ENCODE results near the gene CCN2.
"Not testable (repeated sequence)": the region's sequence is repeated elsewhere in the genome, so short reads cannot be mapped to it uniquely, and the experiment has no call there.

The CCN2 gene

GRCh38 chr6:131937703-131938631 is 13.2 kb downstream of the CCN2 start:
- peak; percentile 51 for DNase-seq

GRCh38 chr6:131937226-131937625 is 13.9 kb downstream of the CCN2 start:
- peak; percentile 49 for DNase-seq

- no peak for DNase-seq
Observed at GRCh38 chr6:131936156-131936555, 15.0 kb downstream of the CCN2 start.

GRCh38 chr6:131931063-131931750 is 20.0 kb downstream of the CCN2 start:
- no peak for DNase-seq

GRCh38 chr6:131929976-131930375 is 21.2 kb downstream of the CCN2 start:
- no peak for DNase-seq

GRCh38 chr6:131929264-131929663 is 21.9 kb downstream of the CCN2 start:
- DNase-seq, result no peak

GRCh38 chr6:131924881-131925474 is 26.2 kb downstream of the CCN2 start:
- peak; percentile 15 for DNase-seq

GRCh38 chr6:131923356-131923755 is 27.8 kb downstream of the CCN2 start:
- peak; percentile 52 for DNase-seq

GRCh38 chr6:131920656-131921055 is 30.5 kb downstream of the CCN2 start:
- DNase-seq, result no peak

- no peak for DNase-seq
Observed at GRCh38 chr6:131918650-131919355, 32.4 kb downstream of the CCN2 start.

GRCh38 chr6:131917763-131918649 is 33.2 kb downstream of the CCN2 start:
- DNase-seq, result no peak

GRCh38 chr6:131917318-131917717 is 33.9 kb downstream of the CCN2 start:
- DNase-seq, result no peak

GRCh38 chr6:131916847-131917246 is 34.3 kb downstream of the CCN2 start:
- DNase-seq, result no peak

- not testable (repeated sequence) for DNase-seq
Observed at GRCh38 chr6:131916091-131916796, 34.9 kb downstream of the CCN2 start.

GRCh38 chr6:131914967-131915751 is 36.0 kb downstream of the CCN2 start:
- DNase-seq, result peak; percentile 20

- no peak for DNase-seq
Observed at GRCh38 chr6:131914234-131914633, 36.9 kb downstream of the CCN2 start.

- no peak for DNase-seq
Observed at GRCh38 chr6:131911951-131912350, 39.2 kb downstream of the CCN2 start.

- no peak for DNase-seq
Observed at GRCh38 chr6:131910956-131911355, 40.2 kb downstream of the CCN2 start.

- no peak for DNase-seq
Observed at GRCh38 chr6:131910219-131910589, 41.0 kb downstream of the CCN2 start.

GRCh38 chr6:131909408-131910218 is 41.6 kb downstream of the CCN2 start:
- DNase-seq, result peak; percentile 44
